ENCODE measurements around the gene NOS1. TPM values are rescaled to one million over a fixed set of nuclear protein-coding genes. Genes with fewer than 3 reads are reported as not detected.

The NOS1 gene
- total RNA-seq, 1 donor from 2014 or later = 0.07 TPM

DNA sequence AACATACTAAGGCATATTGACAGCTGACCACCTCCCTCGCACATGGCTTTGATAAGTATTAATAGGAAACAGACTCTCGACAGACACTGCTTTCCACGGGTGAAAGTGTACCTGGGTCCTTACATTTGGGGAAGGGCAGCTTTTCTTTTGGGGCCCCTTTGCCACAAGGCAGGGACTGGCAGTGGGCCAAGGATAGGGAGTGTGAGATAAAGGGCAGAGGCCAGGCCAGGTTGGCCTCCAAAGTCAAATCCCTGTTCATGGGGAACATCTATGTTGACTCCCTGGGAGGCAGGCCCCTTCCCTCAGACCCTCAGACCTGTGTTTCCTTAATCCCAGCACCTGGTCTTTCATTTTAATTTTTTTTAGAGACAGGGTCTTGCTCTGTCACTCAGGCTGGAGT, 151.8 kb downstream of the NOS1 start:
- H3K27me3 Mint-ChIP-seq (ENCODE audit: low read depth) = peaks cover 44% of the 10 kb centered on the region
- no peak for DNase-seq (ENCODE audit: low read depth, low spot score)
- no peaks in the 10 kb centered on the region for H3K9me3 Mint-ChIP-seq
- TF ChIP-seq, protein P1, sequence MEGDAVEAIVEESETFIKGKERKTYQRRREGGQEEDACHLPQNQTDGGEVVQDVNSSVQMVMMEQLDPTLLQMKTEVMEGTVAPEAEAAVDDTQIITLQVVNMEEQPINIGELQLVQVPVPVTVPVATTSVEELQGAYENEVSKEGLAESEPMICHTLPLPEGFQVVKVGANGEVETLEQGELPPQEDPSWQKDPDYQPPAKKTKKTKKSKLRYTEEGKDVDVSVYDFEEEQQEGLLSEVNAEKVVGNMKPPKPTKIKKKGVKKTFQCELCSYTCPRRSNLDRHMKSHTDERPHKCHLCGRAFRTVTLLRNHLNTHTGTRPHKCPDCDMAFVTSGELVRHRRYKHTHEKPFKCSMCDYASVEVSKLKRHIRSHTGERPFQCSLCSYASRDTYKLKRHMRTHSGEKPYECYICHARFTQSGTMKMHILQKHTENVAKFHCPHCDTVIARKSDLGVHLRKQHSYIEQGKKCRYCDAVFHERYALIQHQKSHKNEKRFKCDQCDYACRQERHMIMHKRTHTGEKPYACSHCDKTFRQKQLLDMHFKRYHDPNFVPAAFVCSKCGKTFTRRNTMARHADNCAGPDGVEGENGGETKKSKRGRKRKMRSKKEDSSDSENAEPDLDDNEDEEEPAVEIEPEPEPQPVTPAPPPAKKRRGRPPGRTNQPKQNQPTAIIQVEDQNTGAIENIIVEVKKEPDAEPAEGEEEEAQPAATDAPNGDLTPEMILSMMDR (conservative IDR thresholded peaks at IDR 0.05) = no peak
- no peak overlapping the region for H3K27ac Mint-ChIP-seq (ENCODE audit: unreplicated experiment)
- H3K36me3 Mint-ChIP-seq (ENCODE audit: low read depth) = no peaks in the 10 kb centered on the region
- H3K4me1 Mint-ChIP-seq = no peaks in the 10 kb centered on the region
- H3K4me3 Mint-ChIP-seq = no peak overlapping the region

DNA sequence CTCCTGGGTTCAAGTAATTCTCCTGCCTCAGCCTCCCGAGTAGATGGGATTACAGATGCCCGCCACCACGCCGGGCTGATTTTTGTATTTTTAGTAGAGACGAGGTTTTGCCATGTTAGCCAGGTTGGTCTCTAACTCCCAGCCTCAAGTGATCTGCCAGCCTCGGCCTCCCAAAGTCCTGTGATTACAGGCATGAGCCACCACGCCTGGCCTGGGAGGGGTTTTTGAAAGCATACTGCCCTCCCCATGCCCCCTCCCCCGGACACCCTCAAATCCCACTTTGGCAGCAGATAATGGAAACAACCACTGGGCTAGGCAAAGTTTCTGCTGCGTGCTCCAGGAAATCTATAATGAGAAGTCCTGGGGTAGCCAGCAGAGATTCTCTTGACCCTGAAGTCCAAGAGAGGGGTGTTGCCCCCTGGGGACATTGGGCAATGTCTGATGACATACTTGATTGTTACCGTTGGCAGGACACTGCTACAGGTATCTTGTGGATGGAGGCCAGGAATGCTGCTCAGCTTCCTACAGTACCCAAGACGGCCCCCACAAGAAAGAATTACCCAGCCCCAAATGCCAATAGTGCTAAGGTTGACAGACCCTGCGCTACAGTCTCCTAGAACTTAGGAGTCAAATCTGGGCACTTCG, 152.5 kb downstream of the NOS1 start:
- DNase-seq (ENCODE audit: low read depth, low spot score) = no peak
- TF ChIP-seq, protein P1 (conservative IDR thresholded peaks at IDR 0.05) = no peak
- no peaks in the 10 kb centered on the region for H3K36me3 Mint-ChIP-seq (ENCODE audit: low read depth)
- no peaks in the 10 kb centered on the region for H3K4me1 Mint-ChIP-seq
- peaks cover 39% of the 10 kb centered on the region for H3K27me3 Mint-ChIP-seq (ENCODE audit: low read depth)
- H3K4me3 Mint-ChIP-seq = no peak overlapping the region
- no peak overlapping the region for H3K27ac Mint-ChIP-seq (ENCODE audit: unreplicated experiment)
- no peaks in the 10 kb centered on the region for H3K9me3 Mint-ChIP-seq

DNA sequence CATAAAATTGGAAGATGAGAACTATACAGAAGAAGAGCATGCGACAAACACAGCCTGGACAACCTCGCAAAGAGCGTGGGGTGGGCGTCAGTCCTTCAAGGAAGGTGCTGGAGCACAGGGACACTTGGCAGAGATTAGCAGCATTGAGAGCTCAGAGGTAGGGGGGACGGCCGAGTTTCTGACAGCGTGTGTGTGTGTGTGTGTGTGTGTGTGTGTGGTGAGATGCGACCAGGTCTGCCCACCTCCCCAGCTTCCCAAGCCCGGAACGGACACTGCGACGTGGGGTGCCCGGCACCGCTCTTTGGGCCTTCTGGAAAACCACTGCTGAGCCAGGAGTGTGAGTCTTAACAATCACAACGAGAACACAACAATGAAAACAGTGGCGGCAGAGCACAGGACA, 153.2 kb downstream of the NOS1 start:
- TF ChIP-seq, protein P1 (conservative IDR thresholded peaks at IDR 0.05) = no peak
- Mint-ChIP-seq H3K27ac (ENCODE audit: unreplicated experiment) (peak overlapping the region; percentile 70), H3K4me3 (no peak overlapping the region), H3K9me3 (no peaks in the 10 kb centered on the region), H3K4me1 (no peaks in the 10 kb centered on the region), H3K27me3 (ENCODE audit: low read depth) (peaks cover 35% of the 10 kb centered on the region), H3K36me3 (ENCODE audit: low read depth) (no peaks in the 10 kb centered on the region)
- DNase-seq (ENCODE audit: low read depth, low spot score) = no peak

DNA sequence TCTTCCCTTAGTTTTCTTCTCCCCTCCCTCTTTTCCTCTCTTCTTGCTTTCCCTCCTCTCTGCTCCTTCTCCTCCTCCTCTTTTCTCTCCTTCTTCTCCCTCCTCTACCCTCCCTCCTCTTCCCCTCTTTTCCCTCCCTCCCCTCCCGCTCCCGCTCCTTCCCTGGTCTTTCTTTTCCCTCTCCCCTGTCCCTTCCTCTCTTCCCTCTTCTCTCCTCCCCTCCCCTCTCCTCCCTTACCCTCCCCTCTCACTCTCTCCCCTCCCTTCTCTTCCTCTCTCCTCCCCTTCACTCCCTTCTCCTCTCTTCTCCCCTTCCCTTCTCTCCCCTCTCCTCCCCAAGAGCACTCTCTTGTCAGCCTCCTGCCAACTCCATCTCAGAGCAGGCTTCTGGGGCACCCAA, 153.8 kb downstream of the NOS1 start:
- no peak for DNase-seq (ENCODE audit: low read depth, low spot score)
- Mint-ChIP-seq H3K9me3 (no peaks in the 10 kb centered on the region), H3K36me3 (ENCODE audit: low read depth) (no peaks in the 10 kb centered on the region), H3K27ac (ENCODE audit: unreplicated experiment) (peak overlapping the region; percentile 28), H3K4me1 (no peaks in the 10 kb centered on the region), H3K27me3 (ENCODE audit: low read depth) (peaks cover 29% of the 10 kb centered on the region), H3K4me3 (no peak overlapping the region)
- TF ChIP-seq, protein P1 (conservative IDR thresholded peaks at IDR 0.05) = no peak

DNA sequence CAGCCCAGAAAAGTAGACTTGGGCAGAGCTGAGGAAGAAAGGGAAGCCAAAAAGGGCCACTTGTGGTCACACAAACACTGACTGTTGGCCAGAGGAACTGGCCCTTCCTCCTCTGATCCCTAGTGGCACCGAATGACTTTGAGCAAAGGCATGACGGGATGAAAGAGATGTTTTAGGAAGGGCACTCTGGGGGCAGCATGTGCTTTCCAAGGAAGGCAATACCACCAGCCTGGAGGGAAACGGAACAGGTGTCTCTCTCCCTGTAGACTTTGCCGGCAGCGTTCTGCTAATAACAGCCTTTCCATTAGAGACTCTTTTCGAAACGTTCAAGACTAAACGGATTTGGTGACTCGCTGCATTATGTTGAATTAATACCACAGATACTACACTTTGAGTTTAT, 158.9 kb downstream of the NOS1 start:
- TF ChIP-seq, protein P1 (conservative IDR thresholded peaks at IDR 0.05) = no peak
- Mint-ChIP-seq H3K9me3 (peaks cover 3% of the 10 kb centered on the region), H3K4me3 (no peak overlapping the region), H3K36me3 (ENCODE audit: low read depth) (no peaks in the 10 kb centered on the region), H3K4me1 (no peaks in the 10 kb centered on the region), H3K27ac (ENCODE audit: unreplicated experiment) (no peak overlapping the region), H3K27me3 (ENCODE audit: low read depth) (peaks cover 16% of the 10 kb centered on the region)
- DNase-seq (ENCODE audit: low read depth, low spot score) = no peak
